H1 (cell line): ENCODE results near the gene UMODL1. TPM values are rescaled to one million over a fixed set of nuclear protein-coding genes. Genes with fewer than 3 reads are reported as not detected.

Experiments used
- ATF3 ChIP-seq: IDR thresholded peaks from 2 replicates; pipeline ENCODE4 v1.6.1; 2011; ENCODE audit warnings: low read depth, mild to moderate bottlenecking, low read length; ENCODE audit not compliant: insufficient read depth
- CEBPB ChIP-seq: IDR thresholded peaks from 2 replicates; pipeline ENCODE4 v1.6.1; 2012; ENCODE audit warnings: low read depth, low read length
- CHD7 ChIP-seq: fragments of 300-600 bp; sonication (generic); IDR thresholded peaks from 2 replicates; pipeline ENCODE4 v1.7.1; 2012; ENCODE audit warnings: low read length, moderate library complexity, mild to moderate bottlenecking, inconsistent platforms; ENCODE audit not compliant: insufficient replicate concordance
- KDM1A ChIP-seq: fragments of 200-600, 300-600 bp; sonication (generic); IDR thresholded peaks from 2 replicates; pipeline ENCODE4 v1.7.1; 2016; ENCODE audit warnings: mild to moderate bottlenecking, low read length, borderline replicate concordance
- polyA plus RNA-seq, 7 experiments: library from polyadenylated mRNA; depleted of rRNA in 3 of 7; stranded (reverse) in 5 of 7; unstranded in 2 of 7; fragments of >200 nt in 5 of 7; fragments of 200-250 nt in 2 of 7; gene quantifications; 1 replicate in 5 of 7; 2 replicates in 1 of 7; 4 replicates in 1 of 7; pipeline versions ENCODE4 v1.2.1 to v1.2.3, GENCODE V29; 2011 to 2013; ENCODE audit warnings: missing spikeins in 2 of 7, mixed read lengths in 2 of 7
- total RNA-seq: library from RNA; stranded (reverse); fragmentation: NEBNext Ultra II Directional; extraction: Animal tissue kit (Norgen Biotek cat#: 25700); gene quantifications from 2 replicates; pipeline ENCODE4 v1.2.1, GENCODE V29; 2021

Gene UMODL1
- total and polyA plus RNA-seq, 2 of the 8 experiments (the other 6 are each of a cell fraction or from before 2014, with no cell fraction given): not detected

GRCh38 chr21:42146821-42147220 lies 75.7 kb downstream of the UMODL1 start (continued):
- TF ChIP-seq CHD7 (no peak), KDM1A (no peak), CEBPB (no peak), ATF3 (no peak)
